Nephron progenitor cell (in vitro differentiated cells): Measurements from ENCODE around the gene MTMR10.

Experiments
- DNase-seq: peaks from one replicate; pipeline ENCODE4 v3.0.0; 2021
- H3K27ac Mint-ChIP-seq: 2 replicates; pipeline ENCODE4 v1.8.0; 2021; ENCODE audit warnings: mild to moderate bottlenecking, moderate library complexity, mixed read lengths
- H3K27me3 Mint-ChIP-seq: 2 replicates; pipeline ENCODE4 v1.8.0; 2021; ENCODE audit warnings: mild to moderate bottlenecking, low read depth, mixed read lengths; ENCODE audit not compliant: poor library complexity
- H3K36me3 Mint-ChIP-seq: 2 replicates; pipeline ENCODE4 v1.8.0; 2021; ENCODE audit warnings: low read depth, mixed read lengths
- H3K4me1 Mint-ChIP-seq: 2 replicates; pipeline ENCODE4 v1.8.0; 2021; ENCODE audit warnings: mixed read lengths
- H3K4me3 Mint-ChIP-seq: 2 replicates; pipeline ENCODE4 v1.8.0; 2021; ENCODE audit warnings: mild to moderate bottlenecking, moderate library complexity, mixed read lengths
- H3K9me3 Mint-ChIP-seq: 2 replicates; pipeline ENCODE4 v1.8.0; 2021; ENCODE audit warnings: mild to moderate bottlenecking, moderate library complexity, mixed read lengths
- CTCF ChIP-seq: fragments of 200-600 bp; sonication (generic); IDR thresholded peaks from 2 replicates; pipeline ENCODE4 v1.5.0; 2021; ENCODE audit warnings: antibody characterized with exemption

MTMR10 gene

GRCh38 chr15:30925686-30926085, 65.7 kb downstream of the MTMR10 start:
- H3K27ac Mint-ChIP-seq, result no peak overlapping the region
- DNase-seq, result no peak
- peaks cover 70% of the 10 kb centered on the region for H3K4me1 Mint-ChIP-seq
- no peak overlapping the region for H3K4me3 Mint-ChIP-seq
- H3K27me3 Mint-ChIP-seq, result peaks cover 4% of the 10 kb centered on the region
- no peak for TF ChIP-seq CTCF
- no peaks in the 10 kb centered on the region for H3K9me3 Mint-ChIP-seq
- H3K36me3 Mint-ChIP-seq, result peaks cover 39% of the 10 kb centered on the region

- peak overlapping the region; percentile 42 for H3K4me3 Mint-ChIP-seq
- peaks cover 80% of the 10 kb centered on the region for H3K4me1 Mint-ChIP-seq
- H3K36me3 Mint-ChIP-seq, result peaks cover 40% of the 10 kb centered on the region
- no peaks in the 10 kb centered on the region for H3K9me3 Mint-ChIP-seq
- TF ChIP-seq CTCF, result no peak
- H3K27me3 Mint-ChIP-seq, result peaks cover 4% of the 10 kb centered on the region
- no peak overlapping the region for H3K27ac Mint-ChIP-seq
- no peak for DNase-seq
Measured at GRCh38 chr15:30924353-30924752, 67.1 kb downstream of the MTMR10 start.

- DNase-seq, result peak; percentile 26
- peaks cover 38% of the 10 kb centered on the region for H3K36me3 Mint-ChIP-seq
- peaks cover 3% of the 10 kb centered on the region for H3K27me3 Mint-ChIP-seq
- H3K9me3 Mint-ChIP-seq, result no peaks in the 10 kb centered on the region
- peaks cover 81% of the 10 kb centered on the region for H3K4me1 Mint-ChIP-seq
- peak overlapping the region; percentile 97 for H3K27ac Mint-ChIP-seq
- H3K4me3 Mint-ChIP-seq, result peak overlapping the region; percentile 61
- no peak for TF ChIP-seq CTCF
Measured at GRCh38 chr15:30923429-30923828, 68.0 kb downstream of the MTMR10 start.

- DNase-seq, result peak; percentile 26
- Mint-ChIP-seq H3K27me3 (no peaks in the 10 kb centered on the region), H3K4me1 (peaks cover 78% of the 10 kb centered on the region), H3K9me3 (no peaks in the 10 kb centered on the region), H3K36me3 (peaks cover 38% of the 10 kb centered on the region), H3K4me3 (peak overlapping the region; percentile 61), H3K27ac (peak overlapping the region; percentile 89)
- TF ChIP-seq CTCF, result no peak
Measured at GRCh38 chr15:30922480-30923311, 68.7 kb downstream of the MTMR10 start.

GRCh38 chr15:30921781-30922479, 69.5 kb downstream of the MTMR10 start:
- H3K27me3 Mint-ChIP-seq, result no peaks in the 10 kb centered on the region
- peaks cover 71% of the 10 kb centered on the region for H3K4me1 Mint-ChIP-seq
- peaks cover 37% of the 10 kb centered on the region for H3K36me3 Mint-ChIP-seq
- peak overlapping the region; percentile 89 for H3K27ac Mint-ChIP-seq
- no peak for TF ChIP-seq CTCF
- H3K4me3 Mint-ChIP-seq, result peak overlapping the region; percentile 61
- no peaks in the 10 kb centered on the region for H3K9me3 Mint-ChIP-seq
- DNase-seq, result peak; percentile 44
